H1 (cell line): ENCODE results near the gene TBC1D24. TPM values are rescaled to one million over a fixed set of nuclear protein-coding genes. Genes with fewer than 3 reads are reported as not detected.

Experiments used
- ASH2L ChIP-seq: fragments of 200-600, 300-600 bp; sonication (generic); IDR thresholded peaks from one replicate; pipeline ENCODE4 v1.7.1; 2017; ENCODE audit warnings: low read length
- HDAC6 ChIP-seq: IDR thresholded peaks from one replicate; pipeline ENCODE4 v1.7.1; 2012; ENCODE audit warnings: low read depth, mild to moderate bottlenecking, inconsistent platforms, low read length, moderate library complexity
- POLR2AphosphoS5 ChIP-seq: IDR thresholded peaks from 2 replicates; pipeline ENCODE4 v1.6.1; 2011; ENCODE audit warnings: low read depth, low read length
- SP2 ChIP-seq: IDR thresholded peaks from 2 replicates; pipeline ENCODE4 v1.6.1; 2012; ENCODE audit warnings: mild to moderate bottlenecking, low read length, inconsistent platforms
- polyA plus RNA-seq, 7 experiments: library from polyadenylated mRNA; depleted of rRNA in 3 of 7; stranded (reverse) in 5 of 7; unstranded in 2 of 7; fragments of >200 nt in 5 of 7; fragments of 200-250 nt in 2 of 7; gene quantifications; 1 replicate in 5 of 7; 2 replicates in 1 of 7; 4 replicates in 1 of 7; pipeline versions ENCODE4 v1.2.1 to v1.2.3, GENCODE V29; 2011 to 2013; ENCODE audit warnings: missing spikeins in 2 of 7, mixed read lengths in 2 of 7
- total RNA-seq: library from RNA; stranded (reverse); fragmentation: NEBNext Ultra II Directional; extraction: Animal tissue kit (Norgen Biotek cat#: 25700); gene quantifications from 2 replicates; pipeline ENCODE4 v1.2.1, GENCODE V29; 2021

TBC1D24 gene
- total and polyA plus RNA-seq, 2 of the 8 experiments (the other 6 are each of a cell fraction or from before 2014, with no cell fraction given): 8.7 to 21.5 TPM

DNA sequence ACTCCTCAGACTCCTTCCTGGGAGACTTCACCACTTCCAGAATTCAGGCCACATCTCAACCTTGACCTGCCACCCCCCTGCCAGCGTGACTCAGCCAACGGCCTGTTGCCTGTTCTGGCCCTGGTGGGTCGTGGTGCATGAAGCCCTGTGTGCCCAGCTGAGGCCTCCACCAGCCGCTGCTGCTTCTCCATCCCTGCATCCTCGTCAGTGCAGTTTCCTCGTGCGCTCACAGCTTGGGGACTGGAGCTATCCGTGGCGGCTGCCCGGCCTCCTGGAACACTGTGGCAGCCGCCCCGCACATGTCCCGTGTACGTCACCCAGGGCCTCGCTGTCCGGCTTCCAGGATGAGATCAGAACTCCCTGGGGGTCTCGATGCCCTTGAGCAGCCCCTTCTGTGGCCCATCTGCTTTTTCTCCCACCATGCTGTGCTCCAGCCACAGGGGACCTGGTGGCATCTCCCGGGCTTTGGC lies 23.0 kb upstream of the TBC1D24 start (continued):
- TF ChIP-seq HDAC6 (no peak), ASH2L (no peak), POLR2AphosphoS5 (no peak), SP2 (no peak)
